Stomach (tissue), 9 donors: ENCODE data around the gene PPP2R5C. TPM values are rescaled to one million over a fixed set of nuclear protein-coding genes. Genes with fewer than 3 reads are reported as not detected.

Source experiments
- DNase-seq, 2 donors: peaks; one replicate each; pipeline versions ENCODE4 v3.0.0 to v3.0.0-alpha.2; 2013 to 2019
- H3K27ac ChIP-seq, 5 donors: fragments of 200-600 bp in 4 of 5; sonication (generic) in 4 of 5; one replicate each; pipeline ENCODE4 v1.5.1; 2013 to 2019; ENCODE audit warnings: mild to moderate bottlenecking in 1 of 5, moderate library complexity in 1 of 5
- H3K27me3 ChIP-seq, 3 donors: fragments of 200-600 bp; sonication (generic); one replicate each; pipeline ENCODE4 v1.5.1; 2017 to 2019; ENCODE audit warnings: mixed run types in 1 of 3
- H3K36me3 ChIP-seq, 4 donors: fragments of 200-600 bp; sonication (generic); 1 replicate in 3 of 4; 2 replicates in 1 of 4; pipeline ENCODE4 v1.5.1; 2016 to 2019
- H3K4me1 ChIP-seq, 4 donors: fragments of 200-600 bp; sonication (generic); one replicate each; pipeline ENCODE4 v1.5.1; 2016 to 2019
- H3K4me3 ChIP-seq, 4 donors: fragments of 200-600 bp; sonication (generic) in 3 of 4; one replicate each; pipeline ENCODE4 v1.5.1; 2016 to 2019; ENCODE audit warnings: mild to moderate bottlenecking in 1 of 4
- H3K9me3 ChIP-seq, 4 donors: fragments of 200-600 bp; sonication (generic); one replicate each; pipeline ENCODE4 v1.5.1; 2016 to 2019
- CTCF ChIP-seq, 7 experiments: fragments of 450-650 bp in 4 of 7; fragments of 200-600 bp in 3 of 7; sonication (generic) in 3 of 7; IDR thresholded peaks; one replicate each; pipeline ENCODE4 v1.5.1; 2016 to 2019; ENCODE audit warnings: antibody characterized with exemption in 7 of 7, control low read depth in 2 of 7, mild to moderate bottlenecking in 1 of 7
- EP300 ChIP-seq: sonication (generic); formaldehyde crosslinking; IDR thresholded peaks from one replicate; pipeline ENCODE4 v1.6.1; 2017; ENCODE audit warnings: antibody characterized with exemption
- POLR2A ChIP-seq, 4 donors: fragments of 450-650 bp; IDR thresholded peaks; one replicate each; pipeline ENCODE4 v1.6.1; 2016; ENCODE audit warnings: antibody characterized with exemption in 4 of 4, control low read depth in 2 of 4, mild to moderate bottlenecking in 1 of 4, moderate library complexity in 1 of 4
- POLR2AphosphoS5 ChIP-seq, 3 donors: sonication (generic); formaldehyde crosslinking; IDR thresholded peaks; one replicate each; pipeline ENCODE4 v1.6.1; 2016; ENCODE audit warnings: antibody characterized with exemption in 3 of 3
- WGBS, 5 donors: extraction: QIAGEN DNeasy Blood & Tissue Kit in 3 of 5; methylation state at CpG; one replicate each; pipeline versions ENCODE4 v1.1.5 to v1.1.7; 2013 to 2018; 5-methylcytosine and 5-hydroxymethylcytosine counted together
- intact Hi-C: fragments of 100-400 bp; cut with DNase I; formaldehyde crosslinking; loops from one replicate; pipeline ENCODE4 v1.15.1; 2023; ENCODE audit warnings: low total_unique reads
- polyA plus RNA-seq, 3 donors: library from polyadenylated mRNA; stranded (reverse); fragments of 200-250 nt; gene quantifications; one replicate each; pipeline ENCODE4 v1.2.3, GENCODE V29; 2013
- small RNA-seq, 4 donors: library from RNA; depleted of rRNA; stranded (forward); fragments of <200 nt; gene quantifications; one replicate each; pipeline ENCODE3, GENCODE V24; 2016
- total RNA-seq, 5 donors: library from RNA; depleted of rRNA; stranded (reverse); fragments of >200 nt; gene quantifications; one replicate each; pipeline versions ENCODE4 v1.1.0 to v1.2.3, GENCODE V29; 2014 to 2016
- donor health status: healthy with polysubstance abuse.
- donor health status: Bipolar disorder and iron deficiency.
- donor health status: healthy.

Gene PPP2R5C
- total and polyA plus RNA-seq, 8 donors: 19.7 to 175 (median 89.6) TPM

DNA sequence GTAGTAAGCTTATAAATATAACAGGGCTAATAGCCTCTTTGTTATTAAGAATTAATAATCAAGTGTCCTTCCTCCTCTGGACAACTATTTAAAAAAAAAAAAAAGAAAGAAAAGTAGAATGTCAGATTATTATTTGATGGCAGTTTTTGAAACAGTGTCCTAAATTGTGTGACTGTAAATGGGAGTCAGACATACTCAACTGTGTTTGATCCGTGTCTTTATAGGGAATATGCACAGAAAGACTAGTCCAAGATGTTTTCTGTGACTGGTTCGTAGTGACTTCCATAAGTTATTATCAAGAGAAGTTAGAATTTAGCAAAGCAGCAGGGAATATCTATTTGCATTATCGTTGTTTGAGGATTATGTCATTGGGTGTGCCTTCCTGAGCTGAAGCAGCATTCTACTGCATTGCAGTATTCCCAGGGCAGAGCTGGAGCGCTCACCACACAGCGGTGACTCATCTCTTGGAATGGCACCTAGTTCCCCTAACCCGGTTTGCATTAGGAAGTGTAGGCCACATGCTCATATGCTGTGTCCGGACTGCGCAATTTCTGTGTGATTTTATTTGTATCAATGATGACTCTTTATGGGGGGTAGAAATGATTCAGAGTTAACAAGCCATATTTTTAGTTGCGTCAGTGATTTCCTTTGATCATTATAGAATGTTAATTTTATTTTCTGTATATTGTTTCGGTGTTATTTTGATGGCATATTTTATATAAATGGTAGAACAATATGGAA lies 210.8 kb downstream of the PPP2R5C start:
- H3K4me3 ChIP-seq: no peak overlapping the region

DNA sequence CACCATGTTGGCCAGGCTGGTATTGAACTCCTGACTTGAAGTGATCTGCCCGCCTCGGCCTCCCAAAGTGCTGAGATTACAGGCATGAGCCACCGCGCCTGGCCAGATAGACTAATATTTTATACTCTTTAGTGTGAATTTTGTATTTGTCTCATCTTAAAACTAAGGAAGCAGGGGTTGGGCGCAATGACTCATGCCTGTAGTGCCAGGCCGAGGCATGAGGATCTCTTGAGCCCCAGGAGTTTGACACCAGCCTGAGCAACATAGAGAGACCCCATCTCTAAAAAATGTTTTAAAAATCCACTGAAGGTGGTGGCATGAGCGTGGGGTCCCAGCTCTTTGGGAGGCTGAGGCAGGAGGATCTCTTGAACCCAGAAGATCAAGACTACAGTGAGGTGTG lies 211.8 kb downstream of the PPP2R5C start:
- H3K36me3 ChIP-seq: peaks cover 8 to 49% (median 37%) of the 10 kb centered on the region in 4 donors
- H3K4me3 ChIP-seq: no peak overlapping the region
- intact Hi-C loops: no loop called here
- H3K9me3 ChIP-seq: no peaks in the 10 kb centered on the region
- TF ChIP-seq EP300 (no peak), CTCF (IDR thresholded peaks at IDR 0.05) (no peak), POLR2AphosphoS5 (IDR thresholded peaks at IDR 0.05) (no peak), POLR2A (IDR thresholded peaks at IDR 0.05) (no peak)
- no peak for DNase-seq
- H3K27ac ChIP-seq: peak overlapping the region; percentile 17 to 78 (median 72)
- WGBS, 5 donors: 89 to 94% (median 92%) methylated on average over 7 of the region's 7 CpGs
- peaks cover 19 to 61% (median 41%) of the 10 kb centered on the region in 4 donors for H3K4me1 ChIP-seq
- H3K27me3 ChIP-seq: no peaks in the 10 kb centered on the region

More for the DNA sequence above, 210.8 kb downstream of the PPP2R5C start:
- Histone ChIP-seq H3K36me3 (peaks cover 8 to 38% (median 27%) of the 10 kb centered on the region in 4 donors), H3K9me3 (no peaks in the 10 kb centered on the region), H3K27ac (peak overlapping the region in 4 of 5 donors; percentile 64 to 78 (median 74)), H3K27me3 (no peaks in the 10 kb centered on the region), H3K4me1 (peaks cover 28 to 67% (median 46%) of the 10 kb centered on the region in 4 donors)
- intact Hi-C loops: no loop called here
- peak; percentile 76 to 95 for DNase-seq
- TF ChIP-seq POLR2AphosphoS5 (IDR thresholded peaks at IDR 0.05) (peak; percentile 70 to 94 (median 71)), POLR2A (IDR thresholded peaks at IDR 0.05) (no peak)
- 21 to 35% (median 28%) methylated on average over 10 of the region's 10 CpGs for WGBS, 5 donors

DNA sequence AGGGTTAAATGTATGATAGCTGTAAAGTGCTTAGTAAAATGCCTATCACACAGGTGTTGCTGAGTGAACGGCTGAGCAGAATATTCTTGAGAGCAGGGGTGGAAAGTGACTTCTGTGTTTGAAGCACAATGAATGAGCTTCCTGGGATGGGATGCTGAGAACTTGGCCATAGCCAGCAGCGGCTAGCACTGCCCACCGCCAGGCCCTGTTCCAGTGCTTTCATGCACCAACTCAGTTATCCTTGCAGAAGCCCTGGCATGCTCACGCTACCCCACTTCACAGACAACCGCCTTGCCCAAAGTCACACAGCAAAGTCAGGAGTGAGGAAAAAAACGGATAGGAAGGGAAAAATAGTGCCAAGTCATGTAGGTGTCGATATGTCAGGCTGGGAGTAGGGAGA lies 213.7 kb downstream of the PPP2R5C start:
- H3K4me3 ChIP-seq: no peak overlapping the region
- no peak overlapping the region for H3K27ac ChIP-seq
- no peaks in the 10 kb centered on the region for H3K27me3 ChIP-seq
- TF ChIP-seq CTCF (IDR thresholded peaks at IDR 0.05): no peak
- no peak for TF ChIP-seq POLR2AphosphoS5 (IDR thresholded peaks at IDR 0.05)
- no peak for TF ChIP-seq EP300
- no peak for TF ChIP-seq POLR2A (IDR thresholded peaks at IDR 0.05)
- H3K9me3 ChIP-seq: no peaks in the 10 kb centered on the region
- intact Hi-C loops: no loop called here
- peaks cover 22 to 67% (median 45%) of the 10 kb centered on the region in 4 donors for H3K4me1 ChIP-seq
- WGBS, 5 donors: 71 to 90% (median 89%) methylated on average over 7 of the region's 7 CpGs
- DNase-seq: no peak
- peaks cover 23 to 50% (median 44%) of the 10 kb centered on the region in 4 donors for H3K36me3 ChIP-seq

Small RNA genes within 50 kb of the gene (small RNA-seq; reads per million reads assigned to genes)
- 0 reads per million in 4 donors for gene AL118558.2
- 0 reads per million in 4 donors for gene RNU6-790P

Other genes starting within 250 kb of the PPP2R5C start
- gene DIO3, start 200.2 kb upstream of the PPP2R5C start, total RNA-seq: 1 to 10 TPM in 1 of 5 donors, under 1 TPM in 2, not detected in 2; 0.29 to 1.8 (median 0.29) TPM
- 1 to 10 TPM; 1.1 to 3.4 (median 2.9) TPM for gene DIO3, start 200.2 kb upstream of the PPP2R5C start, polyA plus RNA-seq
- gene DYNC1H1, start 202.9 kb downstream of the PPP2R5C start, total RNA-seq: 100 to 1,000 TPM; 308 to 651 (median 392) TPM
- 100 to 1,000 TPM in 1 of 3 donors, 10 to 100 TPM in 2; 52.9 to 119 (median 56.4) TPM for gene DYNC1H1, start 202.9 kb downstream of the PPP2R5C start, polyA plus RNA-seq